DMS79 (cell line): ENCODE measurements around the gene PSMD13.
A peak's percentile ranks its signal among the peaks of the same experiment; 100 is the strongest.
"Not testable (repeated sequence)": the region's sequence is repeated elsewhere in the genome, so short reads cannot be mapped to it uniquely, and the experiment has no call there.

ENCODE experiments used
- DNase-seq: peaks from one replicate; lab custom pipeline; 2025; lab: John Stamatoyannopoulos, UW

Gene PSMD13

DNA sequence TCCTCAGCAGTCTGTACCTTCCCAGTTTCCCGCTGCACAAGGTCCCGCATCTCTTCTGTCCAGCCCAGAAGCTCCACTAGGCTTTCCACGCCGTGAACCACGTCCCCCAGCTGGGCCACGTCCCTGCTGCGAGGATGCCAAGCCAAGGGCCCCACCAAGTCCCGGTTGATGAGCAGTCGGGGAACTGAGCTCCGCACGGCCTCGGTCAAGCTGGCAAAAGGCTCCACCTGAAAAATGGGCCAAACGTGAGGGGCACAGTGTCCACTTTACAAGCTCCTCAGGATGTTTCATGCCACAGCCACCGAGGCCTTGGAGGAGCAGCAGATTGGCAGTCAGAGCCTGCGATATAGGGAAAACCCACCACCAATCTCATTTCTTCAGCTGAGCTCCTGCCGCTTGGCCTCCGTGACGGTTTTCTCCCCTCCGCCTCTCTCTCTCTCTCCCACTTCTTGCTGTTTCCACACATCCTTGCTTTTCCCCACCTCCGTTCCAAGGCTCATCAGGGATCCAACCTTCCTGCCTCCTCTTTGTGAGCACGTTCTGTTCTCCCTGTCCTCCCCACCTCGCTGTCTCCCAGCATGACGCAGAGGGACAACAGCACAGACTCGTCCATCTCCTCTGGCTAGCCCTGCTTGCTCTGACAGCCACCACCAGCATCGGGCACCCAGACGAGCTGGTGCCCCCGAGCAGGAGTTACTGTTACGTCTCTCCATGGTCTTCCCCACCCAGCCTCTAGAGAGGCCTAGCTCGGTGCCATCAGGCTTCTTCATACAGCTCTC is 17.8 kb upstream of the PSMD13 start:
- DNase-seq, result no peak

DNA sequence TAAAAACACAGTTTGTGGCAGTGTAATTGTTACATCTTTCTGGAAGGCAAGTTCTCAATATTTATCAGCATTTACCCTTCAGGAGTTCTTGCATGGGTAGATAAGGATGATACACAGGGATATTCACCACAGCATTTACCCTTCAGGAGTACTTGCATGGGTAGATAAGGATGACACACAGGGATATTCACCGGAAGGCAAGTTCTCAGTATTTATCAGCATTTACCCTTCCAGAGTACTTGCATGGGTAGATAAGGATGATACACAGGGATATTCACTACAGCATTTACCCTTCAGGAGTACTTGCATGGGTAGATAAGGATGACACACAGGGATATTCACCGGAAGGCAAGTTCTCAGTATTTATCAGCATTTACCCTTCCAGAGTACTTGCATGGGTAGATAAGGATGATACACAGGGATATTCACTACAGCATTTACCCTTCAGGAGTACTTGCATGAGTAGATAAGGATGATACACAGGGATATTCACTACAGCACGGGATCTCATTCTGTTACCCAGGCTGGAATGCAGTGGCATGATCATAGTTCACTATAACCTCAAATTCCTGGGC is 16.0 kb upstream of the PSMD13 start:
- not testable (repeated sequence) for DNase-seq

DNA sequence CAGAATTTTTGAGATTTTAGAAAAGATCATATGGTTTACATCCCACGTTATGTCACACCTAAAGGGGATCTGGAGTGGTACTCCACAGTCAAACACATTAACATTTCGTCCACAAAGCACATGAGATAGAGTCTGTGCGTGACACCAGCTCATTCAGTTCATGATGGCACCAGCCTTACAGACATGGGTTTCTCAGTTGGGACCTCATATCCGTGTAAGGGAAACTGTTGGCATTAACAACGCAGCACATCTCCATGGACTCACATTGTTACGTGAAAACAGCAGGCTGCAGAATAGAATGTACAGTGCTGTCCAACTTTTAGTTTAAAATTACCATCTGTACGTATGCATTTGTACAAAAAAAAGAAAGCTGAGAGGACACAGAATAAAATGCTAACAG is 15.2 kb upstream of the PSMD13 start:
- DNase-seq, result no peak

DNA sequence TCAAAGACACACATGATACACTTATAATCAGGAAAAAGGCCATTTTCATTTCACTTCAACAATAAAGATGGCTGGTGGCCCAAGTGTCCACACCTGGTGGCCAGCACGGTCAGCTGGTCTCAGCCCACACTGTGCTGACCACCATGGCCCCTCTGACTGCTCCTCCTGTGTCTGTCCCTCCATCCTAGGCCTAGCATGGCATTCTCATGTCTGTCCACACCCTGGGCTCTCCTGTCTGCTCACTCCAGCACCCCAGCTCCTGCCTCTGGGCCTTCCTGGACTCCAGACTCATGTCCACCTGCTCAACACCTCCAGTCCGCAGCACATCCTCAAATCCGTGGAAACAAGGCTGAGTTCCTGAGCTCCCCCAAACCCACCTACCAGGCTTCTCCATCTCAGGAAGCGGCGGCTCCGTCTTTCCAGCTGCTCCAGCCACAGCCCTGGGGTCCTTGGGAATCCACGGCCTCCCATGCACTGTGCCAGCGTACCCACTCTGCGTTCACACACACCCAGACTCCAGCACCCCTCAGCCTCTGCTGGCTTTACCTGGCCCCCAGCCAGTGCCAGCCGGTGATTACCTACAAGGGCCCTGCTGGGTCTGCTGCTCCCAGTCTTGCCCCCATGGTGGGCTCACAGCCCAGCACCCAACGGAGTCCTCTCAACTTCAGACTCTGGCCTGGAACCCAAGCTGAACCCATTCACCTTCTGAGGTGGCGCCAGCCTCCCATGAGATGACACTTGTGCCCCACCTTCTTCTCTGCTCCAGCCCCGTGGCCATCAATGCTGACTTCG is 14.6 kb upstream of the PSMD13 start:
- DNase-seq, result no peak

DNA sequence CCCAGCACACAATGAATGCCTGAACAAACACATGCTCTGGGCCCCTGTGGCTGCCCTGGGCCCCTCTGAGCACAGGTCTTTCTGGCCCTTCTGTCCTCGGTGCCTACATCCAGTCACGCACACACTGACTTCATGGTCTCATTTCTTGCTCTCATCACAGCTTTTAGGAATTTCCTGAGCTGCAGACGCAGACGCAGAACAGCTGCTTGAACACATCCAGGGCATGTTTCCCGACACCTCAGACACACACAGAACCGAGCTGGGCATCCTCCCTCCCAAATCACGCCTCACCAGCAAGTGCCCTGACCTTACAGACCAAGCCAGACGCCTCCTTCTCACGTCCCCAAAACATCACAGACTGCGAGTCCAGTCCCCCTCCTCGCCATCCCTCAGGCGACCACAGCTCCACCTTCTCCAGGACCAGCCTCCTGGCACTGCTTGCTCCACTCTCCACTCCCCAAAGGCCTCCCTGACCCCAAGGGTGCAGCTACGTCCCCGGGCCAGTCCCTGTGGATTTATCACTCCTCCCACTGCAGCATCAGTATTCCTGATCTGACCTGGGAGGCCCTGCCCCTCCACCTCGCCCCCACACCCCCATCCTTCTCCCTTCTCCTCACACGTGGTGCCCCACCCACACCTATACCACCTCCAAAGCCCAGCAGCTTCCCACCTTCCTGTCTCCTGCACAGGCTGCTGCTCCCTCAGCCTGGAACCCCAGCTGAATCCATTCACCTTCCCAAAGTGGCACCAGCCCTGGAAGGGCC is 13.6 kb upstream of the PSMD13 start:
- no peak for DNase-seq

DNA sequence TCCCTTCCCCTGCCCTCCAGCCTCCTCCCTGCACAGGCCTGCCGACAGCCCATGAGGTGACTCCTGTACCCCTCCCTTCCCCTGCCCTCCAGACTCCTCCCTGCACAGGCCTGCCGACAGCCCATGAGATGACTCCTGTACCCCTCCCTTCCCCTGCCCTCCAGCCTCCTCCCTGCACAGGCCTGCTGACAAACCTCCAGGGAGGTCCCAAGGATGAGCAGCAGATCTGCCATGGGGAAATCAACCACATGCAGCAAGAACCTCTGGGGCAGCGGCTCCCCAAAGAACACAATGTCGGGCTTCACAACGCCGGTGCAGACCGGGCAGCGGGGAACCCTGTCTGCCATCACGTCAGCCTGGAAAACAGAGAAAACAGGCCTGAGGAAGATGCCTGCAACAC is 12.9 kb upstream of the PSMD13 start:
- DNase-seq, result no peak

DNA sequence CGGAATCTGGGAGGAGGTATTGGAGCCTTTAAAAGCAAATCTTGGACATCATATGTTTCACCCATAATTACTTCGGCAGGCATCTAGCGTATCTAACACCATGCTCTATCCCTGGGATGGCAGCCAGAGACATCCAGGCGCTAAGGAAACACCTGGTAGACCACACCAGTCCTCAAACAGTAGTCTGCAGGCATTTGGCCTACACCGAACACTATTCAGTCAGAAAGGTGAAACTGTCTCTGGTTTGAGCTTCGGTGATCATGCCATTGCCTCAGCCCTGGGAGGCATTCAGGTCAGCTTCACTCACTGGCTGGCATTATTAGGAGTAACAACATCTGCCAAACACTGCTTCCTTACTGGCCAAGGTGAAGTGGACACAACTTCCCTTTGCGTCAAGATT is 12.4 kb upstream of the PSMD13 start:
- DNase-seq, result no peak

DNA sequence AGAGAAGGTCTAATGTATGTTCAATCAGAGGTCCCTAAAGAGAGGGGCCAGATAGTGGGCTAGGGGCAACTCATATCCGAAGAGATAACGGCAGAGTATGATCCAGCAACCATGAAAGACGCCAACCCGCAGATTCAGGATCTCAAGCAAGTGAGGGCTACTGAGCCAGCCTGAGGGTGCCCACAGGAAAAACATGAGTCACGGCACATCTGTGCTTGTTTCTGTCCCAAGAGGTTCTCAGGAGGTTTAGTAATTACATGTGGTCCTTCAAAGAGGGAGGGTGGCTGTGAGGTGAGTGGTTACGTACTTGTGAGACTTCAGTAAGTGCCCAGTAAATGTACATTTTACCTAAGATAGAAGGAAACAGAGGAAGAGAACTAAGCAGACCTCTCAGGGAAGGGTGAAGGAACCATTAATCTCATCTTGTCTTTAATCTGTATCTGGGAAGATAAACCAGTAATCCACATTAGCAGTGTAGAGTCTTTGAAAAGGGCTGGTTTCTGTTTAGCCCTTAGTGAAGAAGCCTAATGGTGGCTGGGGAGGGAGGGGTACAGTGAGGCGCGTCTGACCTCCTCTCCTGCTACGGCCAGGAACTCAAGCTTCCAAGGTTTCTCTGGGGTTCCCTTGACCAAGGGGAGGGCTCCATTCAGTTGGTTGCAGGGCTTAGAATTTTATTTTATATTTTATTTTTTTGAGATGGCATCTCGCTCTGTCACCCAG is 10.9 kb upstream of the PSMD13 start:
- peak; percentile 7 for DNase-seq

DNA sequence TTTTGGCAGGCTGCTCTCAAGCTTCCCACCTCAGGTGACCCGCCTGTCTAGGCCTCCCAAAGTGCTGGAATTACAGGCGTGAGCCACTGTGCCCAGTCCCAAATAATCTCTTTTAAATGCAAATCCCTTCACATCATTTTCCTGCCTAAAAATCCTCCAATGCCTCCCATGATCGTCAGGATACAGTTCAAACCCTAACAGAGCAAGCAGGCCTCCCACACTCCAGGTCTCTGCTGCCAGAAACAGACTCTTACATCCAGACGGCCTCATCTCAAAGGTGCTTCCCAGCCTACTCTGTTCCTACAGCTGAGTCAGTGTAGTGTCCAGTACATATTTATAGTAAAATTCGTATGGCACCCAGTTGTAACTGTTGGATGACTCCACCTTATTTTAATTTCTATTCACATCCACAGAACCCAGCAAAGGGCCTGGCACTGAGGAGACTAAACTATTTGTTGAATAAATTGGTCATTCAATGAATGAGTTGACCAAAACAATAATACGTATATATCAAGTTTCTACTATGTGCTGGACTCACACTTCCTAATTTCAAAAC is 8.9 kb upstream of the PSMD13 start:
- no peak for DNase-seq

DNA sequence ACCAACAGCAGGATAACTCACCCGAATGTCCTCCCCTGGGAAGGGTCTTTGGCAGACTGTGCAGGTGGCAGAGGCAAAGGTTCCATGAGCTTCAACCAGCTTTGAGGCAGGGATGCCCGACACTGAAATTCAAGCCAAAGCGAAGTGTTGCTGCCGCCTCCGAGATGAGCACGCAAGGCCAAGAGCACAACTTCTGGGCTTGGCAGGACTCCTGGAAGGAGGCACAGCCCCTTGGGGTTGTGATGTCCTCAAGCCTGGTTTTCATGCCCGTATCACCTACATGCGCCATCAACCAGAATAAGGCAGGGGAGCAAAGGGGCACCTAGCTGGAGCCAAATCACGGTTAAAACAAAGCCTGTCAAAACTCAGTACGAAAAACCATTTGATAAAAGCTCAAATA is 6.3 kb upstream of the PSMD13 start:
- no peak for DNase-seq

DNA sequence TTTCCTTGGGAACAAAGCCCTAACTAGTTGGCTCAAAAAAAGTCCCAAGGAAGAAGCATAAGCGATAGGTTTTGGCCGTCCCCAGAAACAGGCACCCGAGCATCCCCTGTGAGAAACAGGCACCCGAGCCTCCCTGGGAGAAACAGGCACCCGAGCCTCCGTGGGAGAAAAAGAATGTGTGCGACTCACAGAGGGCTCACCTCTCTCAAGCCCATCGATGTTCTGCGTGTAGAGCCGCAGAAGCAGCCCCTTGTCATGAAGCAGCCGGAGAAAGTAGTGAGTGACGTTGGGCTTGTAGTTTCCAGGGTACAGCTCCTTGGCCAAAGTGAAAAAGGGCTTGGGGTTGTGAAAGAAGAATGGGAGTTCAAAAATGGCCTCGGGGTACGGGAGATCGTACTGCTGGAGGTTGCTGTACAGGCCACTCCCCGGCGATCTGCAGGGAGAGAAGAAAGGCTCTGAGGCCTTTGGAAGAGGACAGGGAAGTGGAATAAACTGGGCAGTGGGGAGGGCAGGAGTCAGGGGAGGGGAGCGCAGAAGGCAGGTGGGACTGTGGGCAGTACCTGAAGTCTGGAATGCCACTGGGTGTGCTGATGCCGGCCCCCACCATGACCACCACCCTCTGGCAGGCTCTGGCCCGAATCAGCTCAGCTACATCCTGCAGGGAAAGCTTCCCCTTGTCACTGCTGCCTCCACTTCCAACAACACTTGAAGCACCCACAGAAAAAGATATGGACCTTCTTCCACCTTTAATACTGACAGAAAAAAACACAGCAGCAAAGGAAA is 3.8 kb upstream of the PSMD13 start:
- DNase-seq, result no peak

DNA sequence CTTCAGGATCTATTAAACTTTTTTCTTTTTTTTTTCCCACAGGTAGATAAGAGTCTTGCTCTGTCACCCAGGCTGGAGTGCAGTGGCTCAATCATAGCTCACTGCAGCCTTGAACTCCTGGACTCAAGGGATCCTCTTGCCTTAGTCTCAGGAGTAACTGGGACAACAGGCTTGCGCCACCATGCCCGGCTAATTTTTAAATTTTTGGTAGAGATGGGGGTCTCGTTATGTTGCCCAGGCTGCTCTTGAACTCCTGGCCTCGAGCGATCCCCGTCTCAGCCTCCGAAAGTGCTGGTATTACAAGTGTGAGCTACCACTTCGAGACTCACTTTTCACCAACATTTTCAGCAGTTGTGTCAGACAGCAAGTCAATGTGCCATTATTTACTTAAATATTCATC is 1.6 kb upstream of the PSMD13 start:
- no peak for DNase-seq

DNA sequence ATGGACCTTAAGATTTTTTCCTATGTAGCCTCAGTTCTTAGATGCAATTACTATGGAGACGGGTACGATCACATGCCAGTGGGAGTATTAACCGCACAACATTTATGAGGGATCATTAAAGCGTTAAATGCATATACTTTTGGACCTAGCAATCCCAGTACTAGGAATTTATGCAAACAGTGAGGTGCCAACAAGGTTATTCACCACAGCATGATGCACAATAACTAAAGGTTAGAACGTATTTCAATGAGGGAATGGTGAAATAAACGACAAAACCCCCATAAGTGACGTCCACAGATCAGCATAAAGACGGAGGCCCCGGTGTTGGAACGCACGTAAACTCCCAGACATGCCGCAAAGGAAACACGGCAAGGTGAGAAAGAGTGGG is 1.2 kb upstream of the PSMD13 start:
- no peak for DNase-seq

DNA sequence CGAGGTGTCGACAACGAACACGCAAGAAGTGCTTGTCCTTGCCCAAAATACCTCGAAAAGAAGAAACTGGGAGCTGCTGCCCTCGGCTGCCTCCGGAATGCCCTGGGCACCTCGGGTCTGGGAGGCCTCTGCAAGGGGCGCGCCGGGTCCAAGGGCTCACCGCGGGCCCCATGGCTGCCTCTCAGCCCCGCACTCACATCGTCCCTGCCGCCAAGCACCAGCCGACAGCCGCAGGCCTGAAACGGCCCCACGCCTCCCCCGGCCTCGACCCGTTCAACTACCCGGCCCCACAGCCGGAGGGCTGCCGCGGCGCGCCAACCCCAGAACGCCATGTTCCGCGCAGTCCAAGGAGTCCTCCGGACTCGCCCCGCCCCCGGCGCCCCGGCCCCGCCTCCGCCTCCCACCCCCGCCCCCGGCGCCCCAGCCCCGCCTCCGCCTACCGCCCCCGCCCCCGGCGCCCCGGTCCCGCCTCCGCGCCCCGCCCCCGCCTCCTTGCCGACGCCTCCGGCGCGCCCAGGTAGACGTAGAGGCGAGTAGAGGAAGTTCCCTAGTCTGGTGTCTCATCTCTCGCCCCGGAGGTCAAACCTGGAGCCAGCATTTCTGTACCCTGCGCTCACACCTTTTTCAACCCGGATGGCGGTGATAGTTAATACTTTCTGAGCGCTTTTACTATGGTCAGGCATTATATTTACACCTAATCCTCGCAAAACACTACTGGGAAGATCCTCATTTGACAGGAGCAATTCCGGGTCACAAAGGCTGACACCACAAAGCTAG is 591 bp upstream of the PSMD13 start, which contains the start of gene SIRT3:
Gene SIRT3 (minus strand): TSS at position 346 of the 777 bp plus-strand sequence. CDS start 14 bp downstream, at position 332.
- peak; percentile 27 for DNase-seq

DNA sequence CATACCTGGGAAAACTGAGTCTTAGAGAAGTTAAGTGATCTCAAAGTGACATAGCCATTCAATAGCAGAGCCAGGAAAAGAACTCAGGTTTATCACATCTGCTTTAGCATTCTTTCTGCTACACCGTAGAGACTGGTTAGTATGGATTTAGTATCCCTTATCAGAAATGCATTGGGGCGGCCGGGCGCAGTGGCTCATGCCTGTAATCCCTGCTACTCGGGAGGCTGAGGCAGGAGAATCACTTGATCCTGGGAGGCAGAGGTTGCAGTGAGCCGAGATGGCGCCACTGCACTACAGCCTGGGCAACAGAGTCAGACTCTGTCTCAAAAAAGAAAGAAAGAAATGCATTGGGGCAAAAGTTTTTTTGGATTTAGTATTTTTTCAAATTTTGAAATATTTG is 1.6 kb downstream of the PSMD13 start:
- not testable (repeated sequence) for DNase-seq

DNA sequence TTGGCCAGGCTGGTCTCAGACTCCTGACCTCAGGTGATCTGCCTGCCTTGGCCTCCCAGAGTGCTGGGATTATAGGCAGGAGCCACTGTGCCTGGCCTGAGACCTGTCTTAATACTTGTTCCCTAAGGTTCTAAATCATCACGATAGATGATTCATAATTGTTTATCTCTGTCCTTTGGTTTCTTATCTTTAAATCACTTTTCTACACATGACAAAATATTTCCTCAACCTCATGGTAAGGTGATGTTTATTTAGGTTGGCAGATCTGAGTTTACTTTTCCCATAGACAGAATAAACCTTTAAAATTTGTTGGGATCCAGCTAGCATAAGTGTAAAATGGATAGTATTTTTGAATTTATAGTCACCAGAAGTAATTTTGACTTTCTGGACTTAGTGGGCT is 3.5 kb downstream of the PSMD13 start:
- no peak for DNase-seq

DNA sequence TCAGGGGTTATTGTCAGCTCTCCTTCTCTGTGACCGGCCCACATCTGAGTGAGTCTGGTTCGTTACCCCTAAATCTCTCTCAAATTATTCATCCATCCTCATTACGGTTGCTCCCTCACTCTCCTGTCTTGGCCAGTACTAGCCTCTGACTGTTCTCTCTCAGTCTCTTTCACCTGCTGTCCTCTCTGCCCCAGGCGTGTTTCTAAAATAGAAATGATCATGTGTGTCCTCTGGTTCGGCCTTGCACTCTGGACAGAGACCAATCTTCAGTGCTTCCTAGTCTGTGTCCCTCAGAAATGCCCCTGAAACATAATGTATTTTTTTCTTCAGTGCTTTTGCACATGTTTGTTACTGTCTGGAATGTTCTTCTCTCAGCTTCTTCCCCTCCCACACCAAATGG is 4.9 kb downstream of the PSMD13 start:
- no peak for DNase-seq

DNA sequence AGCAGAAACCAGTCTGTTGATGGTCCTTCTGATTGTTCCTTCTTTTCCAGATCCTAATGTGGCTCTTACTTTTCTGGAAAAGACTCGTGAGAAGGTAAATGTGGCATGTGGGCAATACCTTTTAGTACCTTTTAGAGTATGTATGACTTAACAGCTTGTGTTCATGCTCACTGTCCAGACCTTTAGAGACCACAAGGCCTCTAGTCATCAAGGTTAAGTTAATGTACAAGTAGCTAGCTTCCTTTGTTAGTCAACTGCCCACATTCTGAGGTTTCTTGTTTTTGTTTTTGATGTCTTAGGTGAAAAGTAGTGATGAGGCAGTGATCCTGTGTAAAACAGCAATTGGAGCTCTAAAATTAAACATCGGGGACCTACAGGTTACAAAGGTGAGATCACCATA is 7.6 kb downstream of the PSMD13 start:
- no peak for DNase-seq

DNA sequence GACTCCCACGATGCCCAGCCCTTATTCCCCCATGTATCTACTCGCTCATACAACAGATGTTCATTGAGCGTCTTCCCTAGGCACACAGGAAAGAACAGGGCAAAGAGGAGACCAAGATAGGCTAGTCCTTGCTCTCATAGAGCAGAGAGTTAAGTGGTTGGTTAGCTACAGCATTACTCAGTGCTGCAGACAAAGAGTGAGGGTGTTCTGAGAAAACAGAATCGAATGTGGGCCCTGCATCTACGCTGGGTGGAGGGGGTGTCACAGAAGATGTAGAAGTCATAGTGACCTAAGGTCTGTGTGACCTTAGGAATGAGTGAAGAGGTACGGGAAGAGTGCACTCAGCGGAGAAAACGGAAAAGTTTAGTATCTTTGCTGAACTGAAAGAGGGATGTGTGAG is 12.3 kb downstream of the PSMD13 start:
- no peak for DNase-seq

DNA sequence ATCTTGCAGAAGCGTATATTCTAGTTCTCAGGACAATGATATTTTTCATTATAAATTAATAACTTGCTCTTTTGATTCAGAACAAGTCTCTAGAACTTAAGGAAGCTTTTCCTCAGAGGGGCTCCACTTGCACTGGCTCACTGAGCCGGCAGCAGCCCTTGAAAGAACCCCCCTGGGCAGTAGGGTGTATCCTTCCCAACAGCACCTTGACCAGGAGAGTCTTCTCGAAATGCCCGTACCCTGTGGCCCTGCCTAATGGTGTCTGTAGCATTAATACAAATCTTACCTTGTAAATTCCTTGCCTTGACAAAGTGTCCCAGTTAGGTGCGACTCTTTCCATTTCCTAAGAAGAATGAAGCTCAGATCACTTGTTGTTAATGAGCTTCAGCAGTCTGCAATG is 13.5 kb downstream of the PSMD13 start:
- no peak for DNase-seq
